Small intestine (tissue), 7 donors: Measurements from ENCODE around the gene RAB4A. TPM values are rescaled to one million over a fixed set of nuclear protein-coding genes. Genes with fewer than 3 reads are reported as not detected.

ENCODE experiments used
- DNase-seq, 2 donors: peaks; one replicate each; pipeline versions ENCODE4 v3.0.0 to v3.0.0-alpha.2; 2013
- FAIRE-seq: peaks from 2 replicates; lab custom pipeline; 2012; peaks lifted over from hg19 to GRCh38; lab: Jason Lieb, UNC
- H3K27ac ChIP-seq, 3 donors: one replicate each; pipeline ENCODE4 v1.5.1; 2013; ENCODE audit warnings: low read length in 2 of 3, mild to moderate bottlenecking in 2 of 3, control low read depth in 1 of 3, inconsistent platforms in 1 of 3, low read depth in 1 of 3, moderate library complexity in 1 of 3
- H3K27me3 ChIP-seq, 3 donors: one replicate each; pipeline ENCODE4 v1.6.1; 2013; ENCODE audit warnings: low read length in 3 of 3, inconsistent platforms in 1 of 3; ENCODE audit not compliant: control insufficient read depth in 3 of 3, insufficient read depth in 3 of 3
- H3K36me3 ChIP-seq, 3 donors: one replicate each; pipeline ENCODE4 v1.6.1; 2013; ENCODE audit warnings: low read length in 3 of 3, inconsistent platforms in 1 of 3, low read depth in 1 of 3, mild to moderate bottlenecking in 1 of 3, moderate library complexity in 1 of 3; ENCODE audit not compliant: control insufficient read depth in 3 of 3, insufficient read depth in 2 of 3
- H3K4me1 ChIP-seq, 3 donors: one replicate each; pipeline ENCODE4 v1.6.1; 2013; ENCODE audit warnings: low read length in 2 of 3, inconsistent platforms in 1 of 3, low read depth in 1 of 3, mild to moderate bottlenecking in 1 of 3, moderate library complexity in 1 of 3; ENCODE audit not compliant: control insufficient read depth in 3 of 3, insufficient read depth in 2 of 3
- H3K4me3 ChIP-seq, 3 donors: one replicate each; pipeline ENCODE4 v1.5.1; 2013; ENCODE audit warnings: low read length in 3 of 3, control low read depth in 1 of 3, inconsistent platforms in 1 of 3, low read depth in 1 of 3, mild to moderate bottlenecking in 1 of 3, moderate library complexity in 1 of 3
- H3K9me3 ChIP-seq, 2 donors: one replicate each; pipeline ENCODE4 v1.6.1; 2013; ENCODE audit warnings: low read depth in 1 of 2, low read length in 1 of 2; ENCODE audit not compliant: control insufficient read depth in 2 of 2, insufficient read depth in 1 of 2
- WGBS, 3 donors: extraction: QIAGEN DNeasy Blood & Tissue Kit; methylation state at CpG; one replicate each; pipeline ENCODE4 v1.1.7; 2013; 5-methylcytosine and 5-hydroxymethylcytosine counted together
- polyA plus RNA-seq, 4 donors: library from polyadenylated mRNA; stranded (reverse) in 3 of 4; unstranded in 1 of 4; fragments of 200-250 nt in 3 of 4; fragments of 120-200 nt in 1 of 4; gene quantifications; one replicate each; pipeline versions ENCODE4 v1.2.1 to v1.2.3, GENCODE V29; 2013
- donor health status: healthy with polysubstance abuse.
- donor health status: control.
- donor health status: control.
- donor health status: Bipolar disorder and iron deficiency.
- donor health status: healthy.

The RAB4A gene
- polyA plus RNA-seq, 4 donors, result 30.0 to 63.9 (median 34.7) TPM

- Histone ChIP-seq H3K9me3 (no peaks in the 10 kb centered on the region), H3K36me3 (no peaks in the 10 kb centered on the region), H3K27ac (no peak overlapping the region), H3K4me3 (no peak overlapping the region), H3K4me1 (peaks cover 2 to 43% (median 3%) of the 10 kb centered on the region in 3 donors), H3K27me3 (no peaks in the 10 kb centered on the region)
- WGBS, 3 donors, result 78 to 91% (median 89%) methylated on average over 2 of the region's 2 CpGs
- DNase-seq, result no peak
- no peak for FAIRE-seq
Observed at GRCh38 chr1:229228522-229228921, 42.4 kb upstream of the RAB4A start.

- FAIRE-seq (no peak), DNase-seq (peak; percentile 32 to 53)
- WGBS, 3 donors, result 5 to 21% (median 12%) methylated on average over 7 of the region's 7 CpGs
- Histone ChIP-seq H3K27me3 (peaks cover 0 to 2% (median 0%) of the 10 kb centered on the region in 3 donors), H3K36me3 (no peaks in the 10 kb centered on the region), H3K4me3 (no peak overlapping the region), H3K27ac (peak overlapping the region in 2 of 3 donors; percentile 13 to 67), H3K9me3 (no peaks in the 10 kb centered on the region), H3K4me1 (peaks cover 2 to 40% (median 3%) of the 10 kb centered on the region in 3 donors)
Observed at GRCh38 chr1:229229137-229229720, 41.7 kb upstream of the RAB4A start.

GRCh38 chr1:229229721-229230139, 41.2 kb upstream of the RAB4A start:
- peak overlapping the region in 2 of 3 donors; percentile 13 to 67 for H3K27ac ChIP-seq
- H3K4me3 ChIP-seq, result no peak overlapping the region
- WGBS, 3 donors, result 4 to 10% (median 10%) methylated on average over 4 of the region's 4 CpGs

DNA sequence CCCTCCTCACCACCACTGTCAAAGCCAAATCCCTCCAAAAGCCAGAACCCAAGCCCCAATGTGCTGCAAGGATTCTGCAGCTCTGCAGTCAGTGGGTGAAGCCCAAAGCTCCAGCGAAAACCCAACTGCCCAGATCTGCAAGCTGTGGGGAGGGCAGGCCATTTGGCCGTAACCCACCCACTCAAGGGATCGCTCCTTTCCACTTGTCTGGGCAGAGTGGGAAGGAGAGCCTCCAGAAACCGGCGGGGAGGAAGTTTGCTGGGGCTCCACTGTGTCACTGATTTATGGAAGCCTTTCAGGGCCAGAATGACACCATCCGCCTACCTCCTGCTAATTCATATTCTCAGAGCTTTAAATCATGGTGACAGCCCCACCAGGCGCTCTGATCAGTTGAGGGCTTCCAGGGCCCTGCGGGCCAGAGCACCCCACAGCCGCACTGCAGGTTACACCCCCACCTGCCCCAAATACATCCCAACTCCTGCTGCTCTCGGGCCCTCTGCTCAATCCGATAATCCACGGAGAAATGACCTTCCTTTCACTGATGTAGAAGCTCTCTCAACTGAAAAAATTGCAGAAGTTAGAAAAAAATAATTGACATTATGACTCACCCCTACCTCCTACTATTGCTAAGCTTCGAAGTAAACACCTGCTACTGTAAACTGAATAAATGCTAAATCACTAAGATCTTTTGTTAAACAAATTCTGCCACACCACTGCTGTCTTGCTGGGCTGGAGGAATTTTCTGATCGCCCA, 40.6 kb upstream of the RAB4A start:
- Histone ChIP-seq H3K27me3 (peaks cover 0 to 2% (median 0%) of the 10 kb centered on the region in 3 donors), H3K36me3 (no peaks in the 10 kb centered on the region), H3K4me1 (peaks cover 0 to 31% (median 3%) of the 10 kb centered on the region in 3 donors), H3K4me3 (no peak overlapping the region), H3K27ac (peak overlapping the region in 1 of 3 donors; percentile 67), H3K9me3 (no peaks in the 10 kb centered on the region)
- no peak for DNase-seq
- FAIRE-seq, result no peak
- WGBS, 3 donors, result 62 to 74% (median 66%) methylated on average over 14 of the region's 14 CpGs

More at GRCh38 chr1:229229721-229230139, 41.2 kb upstream of the RAB4A start:
- no peak for FAIRE-seq
- peaks cover 0 to 2% (median 0%) of the 10 kb centered on the region in 3 donors for H3K27me3 ChIP-seq
- DNase-seq, result peak in 1 of 2 donors; percentile 45
- peaks cover 2 to 37% (median 3%) of the 10 kb centered on the region in 3 donors for H3K4me1 ChIP-seq
- no peaks in the 10 kb centered on the region for H3K36me3 ChIP-seq
- no peaks in the 10 kb centered on the region for H3K9me3 ChIP-seq

DNA sequence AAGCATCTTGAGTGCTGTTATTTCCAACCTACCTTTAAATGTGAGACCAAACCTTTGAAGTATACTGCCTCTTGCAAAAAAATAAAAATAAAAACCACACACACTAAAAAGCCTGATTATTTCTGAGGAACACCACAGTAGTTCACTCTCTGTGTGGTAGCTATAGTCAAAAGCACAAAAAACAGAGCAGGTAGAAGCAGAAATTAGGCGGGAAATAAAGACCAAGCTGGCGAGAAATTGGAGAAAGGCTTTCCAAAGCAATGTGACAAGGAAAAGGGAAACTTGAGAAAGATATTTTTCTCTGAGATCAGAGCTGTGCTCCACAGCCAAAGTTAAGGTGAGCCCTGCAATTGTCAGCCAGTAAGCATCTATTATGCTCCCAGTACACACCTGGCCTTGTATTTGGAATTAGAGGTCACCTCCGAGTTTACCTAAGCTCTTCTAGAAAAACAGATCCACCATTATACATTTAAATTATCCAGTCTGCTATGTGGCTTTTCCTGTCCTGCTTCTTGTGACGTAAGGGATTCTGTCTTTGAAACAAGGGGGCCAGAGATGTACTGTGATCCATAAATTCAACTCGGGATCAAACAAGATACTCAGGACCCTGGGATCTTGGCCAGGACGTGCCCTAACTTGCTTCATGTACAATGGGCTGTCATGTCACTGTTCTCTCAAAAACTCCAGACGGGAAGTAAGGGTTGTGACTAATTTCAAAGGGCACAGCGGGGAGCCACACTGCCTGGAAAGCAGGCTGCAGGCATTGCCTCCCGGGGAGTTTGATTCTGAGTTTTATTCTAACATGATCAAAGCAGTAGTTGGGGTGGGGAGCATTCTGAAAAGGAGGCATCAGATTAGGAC, 39.8 kb upstream of the RAB4A start:
- WGBS, 3 donors, result 44 to 65% (median 55%) methylated on average over 9 of the region's 9 CpGs
- Histone ChIP-seq H3K4me3 (no peak overlapping the region), H3K4me1 (peaks cover 0 to 23% (median 3%) of the 10 kb centered on the region in 3 donors), H3K9me3 (no peaks in the 10 kb centered on the region), H3K36me3 (no peaks in the 10 kb centered on the region), H3K27ac (no peak overlapping the region), H3K27me3 (peaks cover 0 to 2% (median 0%) of the 10 kb centered on the region in 3 donors)
- DNase-seq (no peak), FAIRE-seq (no peak)

DNA sequence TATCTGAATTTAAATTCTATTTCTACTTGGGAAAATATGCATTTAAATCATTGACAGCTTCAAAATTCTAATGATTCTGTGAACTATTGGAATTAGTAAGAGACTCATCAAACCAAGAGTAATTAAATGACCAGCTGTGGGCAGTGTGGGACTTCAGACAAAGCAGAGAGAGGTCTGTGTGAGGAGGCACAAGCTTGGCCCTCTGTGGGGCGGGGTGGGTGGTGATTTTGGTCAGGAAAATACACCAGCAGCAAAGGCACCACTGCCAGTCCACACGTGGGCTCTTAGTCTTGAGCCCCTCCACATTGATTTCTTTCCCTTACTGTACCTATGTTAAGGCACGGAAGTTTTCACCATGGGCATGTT, 39.2 kb upstream of the RAB4A start:
- Histone ChIP-seq H3K9me3 (no peaks in the 10 kb centered on the region), H3K27me3 (peaks cover 0 to 2% (median 0%) of the 10 kb centered on the region in 3 donors), H3K4me3 (no peak overlapping the region), H3K27ac (no peak overlapping the region), H3K36me3 (no peaks in the 10 kb centered on the region), H3K4me1 (peaks cover 0 to 21% (median 3%) of the 10 kb centered on the region in 3 donors)
- WGBS, 3 donors, result 80 to 88% (median 81%) methylated on average over 3 of the region's 3 CpGs
- no peak for FAIRE-seq
- DNase-seq, result no peak

GRCh38 chr1:229234870-229235472, 35.9 kb upstream of the RAB4A start:
- H3K27ac ChIP-seq, result no peak overlapping the region
- H3K4me1 ChIP-seq, result peaks cover 0 to 9% (median 0%) of the 10 kb centered on the region in 3 donors
- FAIRE-seq (no peak), DNase-seq (no peak)
- 90 to 94% (median 94%) methylated on average over 13 of the region's 13 CpGs for WGBS, 3 donors
- H3K27me3 ChIP-seq, result peaks cover 0 to 2% (median 0%) of the 10 kb centered on the region in 3 donors
- H3K36me3 ChIP-seq, result no peaks in the 10 kb centered on the region
- H3K9me3 ChIP-seq, result peaks cover 0 to 9% of the 10 kb centered on the region in 2 donors
- no peak overlapping the region for H3K4me3 ChIP-seq
